ENCODE data around the gene HSPBP1. TPM values are rescaled to one million over a fixed set of nuclear protein-coding genes. Genes with fewer than 3 reads are reported as not detected.

HSPBP1 gene
- total and polyA plus RNA-seq, 2 of the 13 experiments (the other 11 are each of a cell fraction or from before 2014, with no cell fraction given), result 22.3 to 33.7 TPM

GRCh38 chr19:55256562-55257460, 23.1 kb downstream of the HSPBP1 start (continued):
- TF ChIP-seq ESRRA (CRISPR knock-in tag; IDR thresholded peaks at IDR 0.05; ENCODE audit: low read depth) (0 out of 2 replicates have a peak, but pooled peaks have one; percentile 32), ASH2L (IDR thresholded peaks at IDR 0.05; ENCODE audit: insufficient read length, low read depth, low read length) (no peak), SPEN (CRISPR knock-in tag; IDR thresholded peaks at IDR 0.05; ENCODE audit: low read depth) (0 out of 2 replicates have a peak, but pooled peaks have one; percentile 70), CREM (IDR thresholded peaks at IDR 0.05) (peak; percentile 45; the same call in 1 of the 2 replicates), CREM (CRISPR knock-in tag; IDR thresholded peaks at IDR 0.05) (no peak), CBX1 (IDR thresholded peaks at IDR 0.05; ENCODE audit: low read depth) (no peak), BORCS8-MEF2B (CRISPR knock-in tag; IDR thresholded peaks at IDR 0.05) (no peak), MAFF (IDR thresholded peaks at IDR 0.05; ENCODE audit: low read depth, low read length) (no peak), ZNF343 (CRISPR knock-in tag; IDR thresholded peaks at IDR 0.05) (no peak), ZNF816 (CRISPR knock-in tag; IDR thresholded peaks at IDR 0.05; ENCODE audit: borderline replicate concordance) (0 out of 2 replicates have a peak, but pooled peaks have one; percentile 43), ZFP90 (CRISPR knock-in tag; IDR thresholded peaks at IDR 0.05; ENCODE audit: borderline replicate concordance) (no peak), POLR2AphosphoS5 (IDR thresholded peaks at IDR 0.05; ENCODE audit: low read depth, low read length) (peak; percentile 63), HNF4G (IDR thresholded peaks at IDR 0.05; ENCODE audit: borderline replicate concordance, low read depth, low read length) (peak; percentile 33; the same call in 1 of the 2 replicates), HNF4G (CRISPR knock-in tag; IDR thresholded peaks at IDR 0.05; ENCODE audit: borderline replicate concordance, low read depth) (no peak), ZBTB38 (CRISPR knock-in tag; IDR thresholded peaks at IDR 0.05) (no peak), GATA4 (IDR thresholded peaks at IDR 0.05; ENCODE audit: borderline replicate concordance, low read depth) (peak; percentile 24; the same call in 1 of the 2 replicates), PAX8 (CRISPR knock-in tag; IDR thresholded peaks at IDR 0.05; ENCODE audit: borderline replicate concordance) (no peak), GATAD2A (CRISPR knock-in tag; IDR thresholded peaks at IDR 0.05) (peak; percentile 40; the same call in 1 of the 2 replicates), PRPF4 (IDR thresholded peaks at IDR 0.05; ENCODE audit: low read depth, low read length, poor library complexity, severe bottlenecking) (no peak), NR2F1 (CRISPR knock-in tag; IDR thresholded peaks at IDR 0.05) (no peak), POLR2A (IDR thresholded peaks at IDR 0.05; ENCODE audit: insufficient read depth in 1 of 2, low read depth in 2 of 2, low read length in 2 of 2) (peak; percentile 69 to 75), ZFP36L2 (CRISPR knock-in tag; IDR thresholded peaks at IDR 0.05) (no peak), ZNF275 (CRISPR knock-in tag; IDR thresholded peaks at IDR 0.05; ENCODE audit: borderline replicate concordance) (no peak), EP300 (IDR thresholded peaks at IDR 0.05; ENCODE audit: low read depth in 2 of 2, low read length in 2 of 2) (peak in 1 of 2 experiments; percentile 42; a peak in 1 of 4 replicates), EP300 (CRISPR knock-in tag; IDR thresholded peaks at IDR 0.05; ENCODE audit: borderline replicate concordance) (no peak)
- TF ChIP-seq, protein P1, sequence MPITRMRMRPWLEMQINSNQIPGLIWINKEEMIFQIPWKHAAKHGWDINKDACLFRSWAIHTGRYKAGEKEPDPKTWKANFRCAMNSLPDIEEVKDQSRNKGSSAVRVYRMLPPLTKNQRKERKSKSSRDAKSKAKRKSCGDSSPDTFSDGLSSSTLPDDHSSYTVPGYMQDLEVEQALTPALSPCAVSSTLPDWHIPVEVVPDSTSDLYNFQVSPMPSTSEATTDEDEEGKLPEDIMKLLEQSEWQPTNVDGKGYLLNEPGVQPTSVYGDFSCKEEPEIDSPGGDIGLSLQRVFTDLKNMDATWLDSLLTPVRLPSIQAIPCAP (CRISPR knock-in tag; IDR thresholded peaks at IDR 0.05; ENCODE audit: low read depth), result no peak
- TF ChIP-seq, protein P2, sequence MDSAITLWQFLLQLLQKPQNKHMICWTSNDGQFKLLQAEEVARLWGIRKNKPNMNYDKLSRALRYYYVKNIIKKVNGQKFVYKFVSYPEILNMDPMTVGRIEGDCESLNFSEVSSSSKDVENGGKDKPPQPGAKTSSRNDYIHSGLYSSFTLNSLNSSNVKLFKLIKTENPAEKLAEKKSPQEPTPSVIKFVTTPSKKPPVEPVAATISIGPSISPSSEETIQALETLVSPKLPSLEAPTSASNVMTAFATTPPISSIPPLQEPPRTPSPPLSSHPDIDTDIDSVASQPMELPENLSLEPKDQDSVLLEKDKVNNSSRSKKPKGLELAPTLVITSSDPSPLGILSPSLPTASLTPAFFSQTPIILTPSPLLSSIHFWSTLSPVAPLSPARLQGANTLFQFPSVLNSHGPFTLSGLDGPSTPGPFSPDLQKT (CRISPR knock-in tag; IDR thresholded peaks at IDR 0.05; ENCODE audit: borderline replicate concordance), result no peak
- TF ChIP-seq, protein P3, sequence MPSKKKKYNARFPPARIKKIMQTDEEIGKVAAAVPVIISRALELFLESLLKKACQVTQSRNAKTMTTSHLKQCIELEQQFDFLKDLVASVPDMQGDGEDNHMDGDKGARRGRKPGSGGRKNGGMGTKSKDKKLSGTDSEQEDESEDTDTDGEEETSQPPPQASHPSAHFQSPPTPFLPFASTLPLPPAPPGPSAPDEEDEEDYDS (CRISPR knock-in tag; IDR thresholded peaks at IDR 0.05), result peak; percentile 62; the same call in 1 of the 2 replicates

All from HepG2 (cell line).